GM21526 (cell line): ENCODE data around the gene NCF2.

Experiments
- ATAC-seq: cut with Tn5 transposase; IDR thresholded peaks from one replicate; pipeline ENCODE4 v1.9.1; 2021; ENCODE audit warnings: moderate library complexity; ENCODE audit not compliant: unreplicated experiment, low FRiP score

NCF2 gene

DNA sequence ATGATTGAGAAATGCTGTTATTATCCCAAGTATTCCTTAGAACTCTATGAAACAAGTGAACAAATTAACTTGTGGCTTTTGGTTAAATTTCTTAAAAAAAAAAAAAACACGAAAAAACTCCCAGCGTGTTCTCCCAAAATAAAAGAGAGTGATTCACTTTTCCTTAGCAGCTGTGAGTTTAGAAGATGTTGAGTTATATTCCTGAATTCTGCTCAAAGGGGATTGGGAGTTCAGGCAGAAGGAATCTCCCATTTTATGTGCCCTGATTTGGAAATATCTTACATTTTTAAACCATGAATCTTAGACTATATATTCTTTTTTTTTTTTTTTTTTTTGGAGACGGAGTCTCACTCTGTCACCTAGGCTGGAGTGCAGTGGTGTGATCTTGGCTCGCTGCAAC, 83.7 kb downstream of the NCF2 start:
- no peak for ATAC-seq
